GM18502 (cell line): Measurements from ENCODE around the gene FNBP1L.

Experiments used
- ATAC-seq: cut with Tn5 transposase; IDR thresholded peaks from one replicate; pipeline ENCODE4 v1.9.1; 2021; ENCODE audit warnings: mild to moderate bottlenecking; ENCODE audit not compliant: unreplicated experiment, poor library complexity

The FNBP1L gene

DNA sequence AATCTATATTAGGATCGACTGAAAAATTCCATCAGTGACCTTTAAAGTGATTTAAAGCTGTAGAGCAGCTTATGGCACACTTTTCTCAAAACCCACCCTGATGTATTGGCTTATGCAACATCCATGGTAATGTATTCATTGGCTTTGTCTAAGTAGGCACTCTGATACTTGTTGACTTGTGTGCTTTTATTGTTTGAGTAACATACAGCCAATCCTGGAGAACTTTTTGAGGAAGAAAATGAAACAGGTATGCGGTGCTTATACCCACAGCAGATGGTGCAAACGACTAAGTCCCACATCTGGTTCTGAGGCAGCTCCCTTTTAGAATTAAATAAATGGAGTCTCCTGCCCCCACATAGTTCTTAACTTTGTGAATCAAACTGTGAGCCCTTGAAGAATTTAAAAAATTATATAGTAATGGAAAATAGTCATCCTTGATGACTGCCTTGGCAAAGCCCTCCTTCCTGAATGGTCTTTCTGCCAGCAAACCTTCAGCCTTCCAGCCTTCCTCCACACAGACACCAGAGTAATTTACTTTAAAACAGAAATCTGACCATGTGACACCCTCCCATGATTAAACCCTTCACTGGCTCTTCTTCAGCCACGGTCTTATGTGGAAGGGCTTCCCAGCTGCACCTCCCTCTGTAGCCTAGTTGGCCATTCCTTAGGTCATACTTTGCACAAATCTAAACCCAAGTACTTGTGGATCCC lies 117.7 kb downstream of the FNBP1L start:
- no peak for ATAC-seq

DNA sequence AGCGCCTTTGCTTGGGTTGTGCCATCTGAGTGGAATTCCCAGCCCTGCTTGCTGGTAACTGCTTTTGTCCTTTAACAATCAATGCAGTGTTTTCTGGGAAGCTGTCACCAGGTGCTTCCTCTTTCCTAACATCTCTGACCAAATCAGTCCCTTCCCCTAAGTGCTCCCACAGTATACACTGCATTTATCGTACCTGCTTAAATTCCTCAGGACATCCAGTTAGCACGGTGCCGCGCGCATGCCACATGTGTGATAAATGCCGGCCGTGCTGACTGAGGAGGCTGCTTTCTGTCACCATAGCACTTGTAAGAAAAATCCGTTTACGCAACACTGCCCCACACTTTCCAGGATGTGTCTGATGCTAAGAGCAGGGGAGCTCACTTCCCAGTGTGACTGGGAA lies 118.3 kb downstream of the FNBP1L start:
- ATAC-seq: no peak

DNA sequence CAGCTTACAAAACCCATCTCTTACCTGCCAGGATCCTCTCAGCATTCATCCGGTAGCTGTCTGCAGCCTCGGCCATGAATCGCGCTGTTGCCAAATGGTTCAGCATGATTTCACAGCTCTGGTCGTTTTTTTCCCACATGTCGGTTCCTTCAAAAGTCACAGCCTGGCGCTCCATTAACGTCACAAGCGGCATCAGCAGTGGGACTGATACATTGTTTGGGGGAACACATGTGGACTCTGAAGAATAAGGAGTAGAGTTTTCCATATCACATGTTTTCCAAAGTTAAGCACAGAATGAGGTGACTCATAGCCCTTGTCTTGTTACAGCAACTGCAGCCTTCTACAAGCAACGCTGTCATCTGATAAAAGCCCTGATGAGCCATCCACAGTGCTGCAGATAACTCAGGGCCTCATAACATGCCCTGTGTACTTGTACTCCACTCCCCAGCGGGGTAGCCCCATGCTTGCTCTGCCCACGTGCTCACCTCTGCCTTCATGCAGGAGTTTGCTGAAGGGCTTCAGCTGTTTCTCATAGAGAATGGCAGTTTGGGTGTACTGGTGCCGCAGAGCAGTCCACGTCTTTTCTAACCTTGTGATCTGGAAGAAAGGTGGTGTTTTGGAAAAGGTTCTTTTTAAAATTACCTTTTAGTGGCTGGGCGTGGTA lies 119.5 kb downstream of the FNBP1L start:
- ATAC-seq: no peak

DNA sequence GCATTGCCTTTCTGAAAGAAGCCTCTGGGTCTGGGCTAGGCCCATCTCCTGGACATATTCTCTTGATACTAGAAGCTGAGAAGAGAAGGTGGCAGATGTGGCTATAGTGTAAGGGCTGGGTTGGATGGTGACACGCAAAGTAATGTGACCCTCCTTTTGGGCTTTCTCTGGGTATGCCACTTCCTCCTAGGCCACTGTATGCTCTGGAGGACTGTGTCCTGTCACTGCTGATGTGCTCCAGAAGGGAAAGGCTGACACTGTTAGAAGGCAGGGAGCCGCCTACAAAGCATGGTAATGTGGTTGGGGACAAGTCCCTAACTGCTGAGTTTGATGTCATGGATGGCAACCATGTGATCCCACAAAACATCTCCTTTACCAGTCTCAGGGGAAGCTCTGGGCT lies 121.6 kb downstream of the FNBP1L start:
- no peak for ATAC-seq

DNA sequence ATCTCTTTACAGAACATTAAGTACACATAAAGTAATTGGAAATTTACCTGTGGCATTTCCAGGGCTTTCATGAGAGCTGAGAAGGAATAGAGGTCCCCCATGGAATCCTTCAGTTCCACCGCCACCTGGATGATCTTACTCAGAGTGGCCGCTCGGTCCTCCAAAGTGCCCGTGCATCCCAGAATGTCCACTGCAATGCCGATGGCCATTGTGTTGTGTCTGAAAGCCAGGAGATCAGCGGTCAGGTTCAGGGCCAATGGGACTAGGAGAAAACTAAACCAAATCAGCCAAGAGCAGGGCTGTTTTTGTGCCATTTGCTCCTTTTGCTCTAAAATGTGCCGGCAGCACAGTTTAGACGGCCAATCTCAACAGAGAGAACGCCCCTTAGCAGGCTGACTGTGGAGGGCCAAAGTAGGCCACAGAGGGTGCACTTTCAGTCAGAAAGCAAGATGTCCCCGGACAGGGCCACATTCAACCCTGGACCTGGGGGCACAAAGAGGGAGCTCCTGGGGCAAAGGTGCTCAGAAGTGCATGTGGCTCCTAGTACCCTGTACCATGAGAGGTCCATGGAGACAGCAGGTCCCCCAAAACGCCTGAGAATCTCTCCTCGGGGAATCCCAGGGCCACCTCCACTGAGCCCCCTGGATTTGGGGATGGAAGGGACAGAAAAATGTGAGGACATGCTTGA lies 123.8 kb downstream of the FNBP1L start:
- no peak for ATAC-seq

DNA sequence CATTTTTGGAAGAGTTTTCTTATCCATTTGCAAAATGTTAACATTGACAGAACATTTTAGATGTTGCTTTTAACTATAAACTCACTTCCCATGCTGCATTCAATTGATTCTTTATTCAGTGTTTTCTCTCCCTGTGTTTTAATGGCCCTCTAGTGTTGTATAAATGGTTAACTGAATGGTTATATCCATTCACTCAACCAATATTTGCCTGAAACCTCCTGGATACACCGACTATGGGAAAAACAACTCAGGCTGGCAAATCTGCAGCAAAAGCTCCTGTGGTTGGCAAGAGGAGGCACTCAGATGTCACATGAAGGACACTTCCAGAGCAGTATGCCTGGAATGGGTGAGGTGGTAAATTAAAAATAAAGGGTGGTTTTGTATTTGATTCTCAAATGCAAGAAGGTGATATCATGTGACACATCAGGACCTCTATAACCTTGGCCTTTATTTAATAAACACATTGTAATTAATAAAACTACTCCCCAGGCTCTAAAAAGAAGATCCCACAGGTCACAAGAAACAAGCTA lies 126.1 kb downstream of the FNBP1L start:
- no peak for ATAC-seq

DNA sequence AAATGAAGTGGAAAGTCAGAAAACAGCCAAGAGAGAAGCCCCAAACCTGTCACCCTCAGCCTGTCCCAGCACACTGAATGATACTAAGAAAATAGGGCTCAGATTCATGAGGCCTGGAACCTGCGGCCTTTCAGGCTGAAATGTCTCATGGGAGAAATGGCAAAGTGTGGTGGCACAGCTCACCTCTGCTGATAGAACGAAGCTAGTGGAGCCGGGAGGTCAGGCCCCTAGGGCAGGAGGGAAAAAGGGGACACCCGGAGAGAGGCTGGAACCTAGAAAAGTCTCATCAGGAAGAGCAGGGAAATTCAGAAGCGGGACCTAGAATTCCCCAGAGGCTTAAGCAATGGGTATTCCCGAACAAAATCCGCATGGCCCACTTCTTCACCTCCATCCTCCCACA lies 126.6 kb downstream of the FNBP1L start:
- ATAC-seq: no peak

DNA sequence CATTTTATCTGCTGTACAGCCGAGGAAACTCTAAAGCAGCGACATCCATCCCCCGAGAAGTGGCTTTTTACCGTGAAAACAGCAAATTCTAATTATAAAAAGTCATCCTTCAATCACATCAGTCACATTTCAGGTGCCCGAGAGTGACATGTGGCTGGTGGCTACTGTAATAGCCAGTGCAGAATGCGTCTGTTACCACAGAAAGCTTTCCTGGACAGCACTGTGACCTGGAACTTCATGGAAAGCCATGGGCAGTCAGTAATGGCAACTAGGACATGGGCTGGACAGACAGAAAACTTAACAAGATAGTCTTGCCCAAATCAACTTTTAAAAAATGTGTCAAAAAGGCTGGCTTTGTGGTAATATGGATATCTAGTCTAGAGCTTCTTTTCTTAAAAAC lies 127.1 kb downstream of the FNBP1L start:
- ATAC-seq: no peak

DNA sequence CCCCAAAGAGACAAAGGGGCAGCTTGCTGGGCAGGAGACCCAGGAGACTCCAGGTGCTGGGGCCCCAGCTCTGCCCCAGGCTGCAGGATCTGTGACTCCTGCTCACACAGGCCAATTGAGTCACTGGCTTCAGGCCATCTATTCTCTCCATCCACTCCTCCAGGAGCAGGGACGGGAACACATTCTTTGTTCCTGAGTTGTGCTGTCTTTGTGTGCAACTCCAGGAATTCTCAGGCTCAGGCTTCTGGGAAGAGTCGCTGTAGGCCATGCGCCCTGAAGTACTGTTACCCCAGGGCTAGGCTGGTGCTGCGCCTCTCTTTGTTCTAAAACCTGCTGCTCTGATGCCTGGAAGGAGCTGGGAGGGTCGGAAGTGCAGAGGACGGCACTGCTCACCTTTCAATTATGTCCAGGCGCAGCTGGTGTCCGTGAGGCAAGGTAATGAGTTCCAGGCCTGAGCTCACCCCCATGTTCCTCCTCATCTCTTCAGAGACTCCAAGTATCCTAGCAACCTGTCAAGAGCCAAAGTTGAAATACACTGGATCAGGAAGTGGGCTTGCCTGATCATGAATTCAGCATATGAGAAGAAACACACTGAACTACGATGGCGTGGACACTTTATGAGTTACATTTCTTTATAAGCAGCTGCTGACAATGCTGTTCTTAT lies 127.8 kb downstream of the FNBP1L start:
- ATAC-seq: no peak

DNA sequence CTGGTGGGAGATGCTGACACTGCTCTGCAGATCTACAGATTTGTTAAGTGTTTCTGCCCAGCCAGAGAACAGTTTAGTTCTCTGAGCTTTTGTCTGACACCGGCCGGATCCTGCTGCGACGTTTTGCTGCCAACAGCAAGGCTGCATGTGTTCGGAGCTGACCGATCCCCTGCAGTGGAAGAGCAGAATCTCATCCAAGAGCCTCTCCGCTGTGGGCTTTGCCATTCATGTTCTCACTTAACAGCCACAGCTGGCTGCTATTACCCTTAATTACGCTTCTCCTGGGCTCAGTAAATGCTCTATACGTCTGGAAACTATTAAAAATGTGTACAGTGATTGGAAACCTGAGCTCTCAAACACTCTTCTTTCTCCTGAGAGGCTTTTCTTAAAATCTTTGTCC lies 128.4 kb downstream of the FNBP1L start:
- ATAC-seq: no peak

DNA sequence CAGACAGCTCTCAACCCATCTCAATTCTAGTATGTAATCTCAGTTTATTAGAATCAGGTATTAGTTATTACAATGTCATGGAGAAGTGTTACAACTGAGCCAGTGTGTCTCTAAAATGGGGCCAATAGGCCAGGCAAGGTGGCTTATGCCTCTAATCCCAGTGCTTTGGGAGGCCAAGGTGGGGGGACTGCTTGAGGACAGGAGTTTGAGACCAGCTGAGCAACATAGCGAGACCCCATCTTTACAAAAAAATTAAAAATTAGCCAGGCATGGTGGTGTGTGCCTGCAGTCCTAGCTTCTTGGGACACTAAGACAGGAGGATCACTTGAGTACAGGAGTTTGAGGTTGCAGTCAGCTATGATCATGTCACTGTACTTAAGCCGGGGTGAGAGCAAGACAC lies 128.8 kb downstream of the FNBP1L start:
- ATAC-seq: no peak

DNA sequence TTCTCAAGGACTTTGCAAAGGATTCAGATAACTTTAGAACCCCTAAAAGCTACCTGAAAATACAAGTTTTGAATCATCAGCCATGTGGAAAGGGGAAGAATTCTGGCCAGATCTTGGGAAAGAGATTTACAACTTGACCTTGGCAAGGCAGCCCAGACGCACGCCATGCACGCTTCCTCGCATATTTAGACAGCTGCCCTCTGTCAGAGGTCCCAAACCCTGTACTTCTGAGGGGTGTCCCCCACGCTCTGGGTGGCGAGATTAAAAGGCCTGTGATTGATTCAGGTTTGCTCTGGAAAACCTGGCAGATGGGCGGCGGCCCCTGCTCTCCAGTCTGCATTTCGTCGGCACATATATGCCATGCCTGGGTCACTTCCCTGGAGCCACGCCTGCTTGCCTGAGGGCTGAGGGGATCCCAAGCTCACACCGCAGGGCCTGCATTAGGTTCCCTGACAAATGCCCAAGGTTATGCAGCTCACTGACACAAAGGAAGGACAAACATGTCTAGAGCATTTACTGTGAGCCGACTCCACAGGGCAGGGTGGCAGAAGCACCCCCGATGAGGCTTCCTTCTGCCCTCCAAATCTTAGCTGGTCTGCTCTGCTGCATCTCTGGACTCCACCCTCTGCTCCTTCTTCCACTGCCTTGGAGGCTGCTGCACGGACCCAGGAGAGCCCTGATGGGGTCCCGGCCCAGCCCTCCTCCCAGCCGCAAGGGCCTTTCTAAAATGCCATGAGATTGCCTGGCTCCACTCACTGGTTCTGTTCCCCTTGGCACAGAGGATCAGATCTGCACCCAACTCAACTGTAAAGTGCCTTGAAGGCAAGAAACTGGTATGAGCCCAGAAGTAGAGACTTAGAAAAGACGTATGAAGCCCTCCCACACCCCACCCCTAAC lies 129.9 kb downstream of the FNBP1L start:
- ATAC-seq: no peak

DNA sequence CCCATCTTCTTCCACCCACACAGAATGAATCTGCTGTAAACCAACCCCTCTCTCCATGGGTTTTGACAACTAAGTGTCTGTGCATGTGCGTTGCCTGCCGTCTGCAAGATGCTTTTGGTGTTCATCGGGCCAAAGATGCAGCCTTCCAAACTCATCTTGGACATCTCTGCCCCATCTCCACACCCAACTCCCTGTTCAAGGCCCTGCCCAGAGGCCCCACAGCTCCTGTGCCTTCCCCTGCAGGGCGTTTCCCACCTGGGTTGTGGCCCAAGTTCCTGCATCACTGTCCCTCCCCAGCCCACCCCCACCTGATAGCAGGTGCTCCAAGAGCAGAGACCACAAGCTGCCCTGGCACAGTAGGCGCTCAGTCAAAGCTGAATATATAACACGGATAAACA lies 130.5 kb downstream of the FNBP1L start:
- ATAC-seq: no peak

DNA sequence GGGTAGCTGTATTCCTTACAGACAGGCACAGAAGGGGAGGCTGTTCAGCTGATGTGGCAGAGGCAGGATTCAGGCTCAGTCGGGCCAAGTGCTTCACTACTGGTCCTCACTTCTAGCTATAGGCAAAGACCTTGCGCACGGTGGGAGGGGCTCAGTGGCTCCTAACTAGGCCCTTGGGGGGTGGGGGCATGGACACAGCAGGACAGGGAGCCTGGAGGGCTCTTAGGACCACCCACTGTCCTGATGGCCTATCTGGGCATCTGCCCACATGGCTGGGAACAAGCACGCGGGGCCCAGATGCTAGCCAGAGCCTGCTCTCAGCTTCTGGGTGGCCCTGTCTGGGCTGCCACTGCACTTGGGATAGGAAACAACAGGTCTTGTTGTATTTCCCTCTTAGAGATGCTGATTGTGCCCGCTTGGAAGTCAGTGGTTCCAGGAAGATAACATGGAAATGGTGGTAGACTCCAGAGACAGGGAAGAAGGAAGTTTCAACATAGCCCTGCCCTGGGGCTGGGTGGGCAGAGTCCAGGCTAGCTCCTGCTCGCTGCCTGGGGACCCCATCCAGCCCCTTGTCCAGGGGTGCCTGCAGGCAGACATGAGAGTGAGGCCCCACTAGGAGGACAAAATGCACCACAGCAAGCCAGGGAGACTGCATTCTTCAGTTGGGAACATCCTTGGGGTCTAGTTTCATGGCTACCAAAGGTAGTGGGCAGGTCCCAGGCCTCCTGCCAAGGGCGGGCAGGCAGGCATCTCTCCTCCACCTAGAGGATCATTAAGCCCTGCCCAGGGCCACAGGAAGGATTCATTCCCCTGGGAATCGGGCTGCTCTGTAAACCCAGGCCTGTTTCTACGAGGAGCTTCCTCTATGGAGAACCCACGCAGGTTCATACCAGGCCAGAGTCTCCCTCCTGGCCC lies 131.2 kb downstream of the FNBP1L start:
- ATAC-seq: no peak

DNA sequence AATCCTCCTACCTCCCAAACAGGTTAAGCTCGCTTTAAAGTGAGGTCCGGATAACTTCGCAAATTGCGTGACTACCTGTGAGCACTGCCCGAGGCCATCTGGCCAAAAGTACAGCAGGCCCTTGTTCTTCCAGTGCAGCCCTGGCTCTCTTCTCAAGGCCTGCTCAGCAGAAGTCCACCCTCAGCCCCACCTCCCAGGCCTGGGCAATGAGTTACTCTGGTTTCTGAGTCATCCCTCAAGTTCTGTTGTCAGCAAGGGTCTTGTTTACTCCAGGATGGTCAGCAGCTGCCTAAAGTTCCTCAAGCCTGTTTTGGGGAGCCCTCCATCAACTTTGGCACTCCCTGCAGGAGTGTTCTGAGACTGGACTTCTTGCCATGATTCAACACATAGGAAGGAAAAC lies 132.0 kb downstream of the FNBP1L start:
- no peak for ATAC-seq

DNA sequence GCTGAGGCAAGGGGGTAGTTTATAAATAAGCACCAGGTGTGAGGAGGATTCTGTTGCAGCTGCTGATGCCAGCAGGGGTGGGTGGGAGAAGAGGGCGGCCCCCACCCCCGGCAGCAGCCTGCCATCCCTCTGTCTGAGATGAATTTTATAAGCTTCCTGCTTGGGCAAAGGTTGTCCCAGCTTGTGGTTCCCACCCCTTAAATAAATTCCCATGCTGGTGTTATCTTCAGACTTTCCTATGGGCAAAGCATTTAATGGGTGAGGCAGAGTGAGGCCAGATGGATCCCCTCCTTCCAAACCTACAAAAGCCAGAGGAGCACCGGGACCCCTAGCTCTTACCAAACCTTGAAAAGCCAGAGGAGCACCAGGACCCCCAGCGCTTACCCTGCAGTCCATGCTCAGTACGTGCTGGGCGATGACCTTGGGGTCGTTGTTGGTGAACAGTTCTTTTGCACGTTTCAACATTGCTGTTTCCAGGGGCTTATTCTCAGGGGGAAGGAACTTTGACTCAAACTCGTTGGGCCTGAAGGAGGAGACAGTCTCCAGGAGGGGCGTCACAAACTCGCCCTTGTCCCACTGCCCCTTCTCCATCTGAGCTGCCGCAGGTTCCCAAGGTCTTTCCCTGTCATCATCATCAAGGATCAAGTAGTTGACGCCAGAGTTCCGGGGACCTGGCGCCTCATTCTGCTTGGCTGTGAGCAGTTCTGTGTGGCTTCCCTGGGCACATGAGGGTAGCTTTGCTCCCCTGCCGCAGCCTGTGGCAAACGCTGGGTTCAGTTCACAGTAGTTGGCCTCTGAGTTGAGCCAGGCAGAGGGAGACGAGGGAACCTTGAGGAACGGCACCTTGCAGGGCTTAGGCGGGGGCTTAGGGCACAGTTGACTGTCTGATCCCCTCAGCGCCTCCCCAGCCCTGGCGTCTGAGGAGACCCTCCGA lies 134.3 kb downstream of the FNBP1L start:
- no peak for ATAC-seq

DNA sequence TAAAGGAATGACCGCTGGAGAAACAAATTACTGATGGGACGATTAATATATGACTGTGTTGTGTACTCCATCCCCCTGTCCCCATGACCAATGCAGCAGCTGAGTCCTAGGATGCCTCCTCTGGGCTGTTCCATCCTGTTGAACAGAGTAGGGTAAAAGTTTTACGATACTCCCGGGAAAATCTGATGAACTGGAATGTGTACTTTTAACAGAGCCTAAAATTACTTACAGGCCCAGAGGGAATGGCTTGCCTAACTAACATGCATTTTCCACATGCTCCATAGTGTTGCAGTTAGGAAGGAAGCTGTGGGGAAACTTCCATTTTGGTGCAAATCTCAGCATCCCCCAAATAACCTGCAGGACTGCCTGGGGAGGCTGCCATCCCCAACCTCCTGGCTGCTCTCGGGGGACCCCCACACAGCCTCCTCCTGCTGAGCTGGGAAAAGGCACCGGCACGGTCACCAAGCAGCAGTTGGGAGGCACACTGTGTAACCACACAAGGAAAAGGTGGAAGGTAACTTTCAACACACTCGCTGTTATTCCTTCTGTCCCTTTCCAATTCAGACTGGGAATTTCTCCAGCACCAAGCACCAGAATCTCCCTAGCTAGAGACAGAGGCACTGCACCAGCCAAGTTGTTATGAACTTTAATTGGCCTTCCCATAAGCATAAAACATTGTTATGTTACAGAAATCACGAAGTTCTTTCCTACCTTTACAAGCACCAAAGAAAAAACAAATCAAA lies 136.5 kb downstream of the FNBP1L start:
- no peak for ATAC-seq
